HG03159 (cell line): Measurements from ENCODE around the gene PAXX.

Experiments
- ATAC-seq: cut with Tn5 transposase; IDR thresholded peaks from one replicate; pipeline ENCODE4 v1.9.1; 2021; ENCODE audit warnings: mild to moderate bottlenecking, moderate library complexity; ENCODE audit not compliant: unreplicated experiment

PAXX gene

GRCh38 chr9:136980669-136981478 is 11.3 kb upstream of the PAXX start:
- ATAC-seq: no peak

- ATAC-seq: no peak
These were observed 10.5 kb upstream of the PAXX start for GRCh38 chr9:136981588-136982231.

GRCh38 chr9:136982232-136983051 is 9.8 kb upstream of the PAXX start, which contains the start of gene LCNL1:
TSS of gene LCNL1 (plus strand) at chr9:136982993. CDS start at chr9:136983587, 594 bp downstream.
- no peak for ATAC-seq

- no peak for ATAC-seq
These were observed 9.1 kb upstream of the PAXX start for GRCh38 chr9:136983167-136983566.

GRCh38 chr9:136983656-136984314 is 8.4 kb upstream of the PAXX start:
- ATAC-seq: no peak

GRCh38 chr9:136984464-136985026 is 7.7 kb upstream of the PAXX start:
- ATAC-seq: no peak

GRCh38 chr9:136985027-136985602 is 7.1 kb upstream of the PAXX start:
- ATAC-seq: no peak

GRCh38 chr9:136985853-136986252 is 6.4 kb upstream of the PAXX start:
- ATAC-seq: no peak

GRCh38 chr9:136988872-136989271 is 3.4 kb upstream of the PAXX start:
- ATAC-seq: no peak

GRCh38 chr9:136990242-136990911 is 1.8 kb upstream of the PAXX start:
- no peak for ATAC-seq

- no peak for ATAC-seq
These were observed 672 bp downstream of the PAXX start for GRCh38 chr9:136992819-136993369.

GRCh38 chr9:136994180-136994887 is 2.1 kb downstream of the PAXX start:
- ATAC-seq: no peak

GRCh38 chr9:136994888-136995230 is 2.6 kb downstream of the PAXX start:
- no peak for ATAC-seq

GRCh38 chr9:136995362-136995761 is 3.1 kb downstream of the PAXX start:
- no peak for ATAC-seq

GRCh38 chr9:136995772-136996311 is 3.6 kb downstream of the PAXX start:
- no peak for ATAC-seq

- ATAC-seq: no peak
These were observed 4.4 kb downstream of the PAXX start, which contains the start of gene CLIC3 for GRCh38 chr9:136996361-136997292. TSS of gene CLIC3 (minus strand) at chr9:136996568. CDS start at chr9:136996543, 25 bp downstream.

- no peak for ATAC-seq
These were observed 5.1 kb downstream of the PAXX start for GRCh38 chr9:136997371-136997770.
